Astrocyte of the hippocampus (primary cell): ENCODE measurements around the gene AGO4.
A peak's percentile ranks its signal among the peaks of the same experiment; 100 is the strongest.
"Not testable (repeated sequence)": the region's sequence is repeated elsewhere in the genome, so short reads cannot be mapped to it uniquely, and the experiment has no call there.

Experiments
- DNase-seq: peaks from one replicate; pipeline ENCODE4 v3.0.0; 2011; ENCODE audit warnings: low read depth, low spot score

AGO4 gene

DNA sequence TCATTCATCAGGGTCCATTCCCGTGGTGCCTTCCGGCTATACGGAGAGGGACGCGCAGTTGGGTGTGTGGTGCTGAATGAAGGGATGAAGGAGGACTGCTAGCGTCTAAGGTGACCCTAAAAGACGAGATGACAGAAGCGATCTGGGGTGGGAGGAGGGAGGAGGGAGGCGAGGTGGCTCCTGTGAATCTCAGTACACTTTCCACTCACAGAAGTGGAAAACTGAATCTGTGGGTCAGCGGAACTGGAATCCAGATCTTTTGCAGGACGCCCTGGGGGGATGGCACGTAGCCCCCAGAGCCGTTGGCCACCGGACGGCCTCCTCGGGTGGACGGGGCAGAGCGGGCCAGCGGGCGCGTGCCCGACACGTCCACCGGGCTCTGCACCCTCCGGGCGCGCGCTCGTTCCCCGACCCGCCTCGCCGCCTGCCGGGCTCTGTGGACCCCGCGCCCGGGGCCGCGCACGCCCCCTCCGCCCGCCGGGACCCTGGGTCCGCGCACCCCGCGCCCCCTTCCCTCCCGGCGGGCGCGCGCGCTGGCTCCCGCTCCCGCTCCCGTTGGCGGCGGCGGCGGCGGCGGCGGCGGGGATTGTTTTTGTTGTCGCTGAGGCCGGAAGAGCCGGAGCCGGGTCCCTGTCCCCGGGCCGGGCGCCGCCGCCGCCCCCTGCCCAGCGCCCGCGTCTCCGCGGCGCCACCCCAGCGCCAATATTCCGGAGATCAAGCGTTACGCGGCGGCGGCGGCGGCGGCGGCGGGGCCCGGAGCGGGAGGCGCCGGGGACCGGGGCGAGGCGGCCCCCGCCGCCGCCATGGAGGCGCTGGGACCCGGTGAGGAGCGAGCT, at the start of gene AGO4:
TSS of gene AGO4 (plus strand) at position 403 of the 836 bp plus-strand sequence. CDS start at position 804, 401 bp downstream.
- DNase-seq: peak; percentile 82

DNA sequence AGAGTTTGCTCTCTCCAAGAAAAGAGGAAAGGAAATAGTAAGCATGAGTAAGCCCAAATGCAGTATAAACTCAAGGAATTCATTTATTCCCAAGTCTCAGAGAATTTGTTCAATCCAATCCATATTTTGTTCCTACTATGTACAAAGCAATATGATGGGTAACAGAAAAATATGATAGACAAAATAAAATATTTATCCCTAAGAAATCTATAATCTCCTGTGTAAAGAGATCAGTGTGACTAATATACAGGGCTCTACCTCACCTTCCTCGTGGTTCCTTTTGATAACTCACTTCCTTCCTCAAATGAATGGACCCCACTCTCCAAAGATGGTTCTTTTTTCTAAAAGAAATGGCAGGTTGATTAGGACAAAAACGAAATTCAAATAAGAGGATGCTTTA, 45.7 kb upstream of the AGO4 start:
- no peak for DNase-seq

DNA sequence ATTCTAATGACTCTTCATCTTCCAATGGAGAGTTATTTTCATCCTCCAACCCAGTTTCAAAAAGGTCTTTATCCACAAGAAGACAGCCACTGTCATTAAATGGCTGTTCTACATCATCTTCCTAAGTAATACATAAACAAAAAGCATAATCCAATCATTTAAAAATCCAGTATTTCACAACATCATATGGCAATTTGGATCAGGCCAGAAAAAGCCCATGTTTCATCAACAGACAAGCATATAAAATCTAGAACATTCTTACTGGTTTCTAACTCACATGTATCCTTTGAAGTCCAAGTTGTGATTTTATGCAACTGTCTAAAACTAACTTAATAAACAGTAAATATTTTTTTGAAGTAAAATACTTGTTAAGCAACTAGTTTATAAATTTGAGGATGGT, 44.6 kb upstream of the AGO4 start:
- DNase-seq: no peak

DNA sequence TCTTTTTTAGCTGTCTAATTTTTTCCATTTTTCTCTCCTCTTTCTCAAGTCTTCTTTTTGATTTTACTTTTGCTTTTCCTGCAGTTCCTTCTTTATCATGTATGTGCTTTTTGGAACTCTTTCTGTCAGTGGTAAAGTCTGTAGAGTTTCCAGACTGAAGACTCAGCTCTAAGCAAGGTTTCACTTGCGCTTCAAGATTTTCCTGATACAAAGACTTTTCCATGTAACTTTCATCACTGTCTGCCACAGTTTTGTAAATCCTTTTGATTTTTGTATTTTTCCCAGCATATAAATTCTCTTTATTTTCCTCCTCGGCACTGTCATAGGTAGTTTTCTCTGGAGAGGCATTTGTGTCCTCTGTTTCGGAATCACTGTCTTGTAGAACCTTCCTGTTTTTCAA, 43.5 kb upstream of the AGO4 start:
- no peak for DNase-seq

DNA sequence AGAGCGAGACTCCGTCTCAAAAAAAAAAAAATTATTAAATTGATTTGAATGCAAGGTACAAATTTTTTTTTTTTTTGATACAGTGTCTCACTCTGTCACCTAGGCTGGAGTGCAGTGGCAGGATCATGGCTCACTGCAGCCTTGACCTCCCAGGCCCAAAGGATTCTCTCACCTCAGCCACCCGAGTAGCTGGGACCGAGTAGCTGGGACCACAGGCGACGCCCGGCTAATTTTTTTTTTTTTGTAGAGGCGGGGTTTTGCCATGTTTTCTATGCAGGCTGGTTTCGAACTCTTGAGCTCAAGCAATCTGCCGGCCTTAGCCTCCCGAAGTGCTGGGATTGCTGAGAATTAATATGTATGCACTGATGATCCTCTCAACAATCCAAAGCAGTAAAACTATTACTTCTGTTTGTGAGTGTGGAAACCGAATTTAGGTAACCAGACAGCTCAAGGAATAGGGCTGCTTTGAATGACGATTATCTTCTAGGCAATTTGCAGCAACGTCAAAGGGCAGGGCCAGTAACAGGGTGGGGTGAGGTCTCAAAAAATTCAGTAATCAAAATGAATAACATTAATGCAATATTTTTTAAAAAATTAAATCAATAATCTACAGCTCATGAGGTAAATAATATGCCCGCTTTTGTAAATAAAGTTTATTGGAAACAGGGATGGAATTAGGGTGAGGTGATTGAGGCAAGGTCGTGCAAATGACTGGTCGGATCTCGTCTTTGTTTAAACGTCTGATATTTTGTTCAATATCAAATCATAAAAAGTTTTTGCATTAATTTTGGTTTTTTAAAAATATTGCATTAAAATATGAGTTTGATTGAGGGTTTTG, 39.2 kb upstream of the AGO4 start:
- peak; percentile 7 for DNase-seq

DNA sequence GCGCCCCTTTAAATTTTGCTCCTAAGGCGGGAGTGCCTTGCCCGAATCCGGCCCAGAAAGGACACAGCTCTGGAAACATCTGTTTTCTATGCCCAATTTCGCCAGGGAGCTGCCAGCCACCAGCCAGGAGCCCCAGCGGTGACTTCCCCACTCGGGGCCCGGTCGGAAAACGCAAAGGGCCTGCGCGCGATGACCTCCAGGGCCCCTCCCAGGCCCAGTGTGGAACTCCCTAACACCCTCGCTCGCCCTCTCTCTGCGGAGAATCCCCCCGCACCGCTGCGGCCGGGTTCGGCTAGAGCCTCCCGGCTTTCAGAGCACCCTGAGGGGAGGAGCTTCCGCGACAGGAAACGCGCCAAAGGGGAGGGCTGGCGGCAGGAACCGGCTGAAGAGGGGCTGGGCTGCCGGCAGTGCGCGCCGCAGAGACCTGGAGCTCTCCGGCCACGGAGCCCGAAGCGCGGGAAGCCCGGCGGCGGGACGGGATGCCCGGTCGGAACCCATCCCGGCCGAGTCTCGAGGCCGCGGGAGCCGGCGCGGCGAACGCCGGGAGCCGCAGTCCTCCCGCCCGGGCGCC, 38.5 kb upstream of the AGO4 start:
- peak; percentile 95 for DNase-seq

DNA sequence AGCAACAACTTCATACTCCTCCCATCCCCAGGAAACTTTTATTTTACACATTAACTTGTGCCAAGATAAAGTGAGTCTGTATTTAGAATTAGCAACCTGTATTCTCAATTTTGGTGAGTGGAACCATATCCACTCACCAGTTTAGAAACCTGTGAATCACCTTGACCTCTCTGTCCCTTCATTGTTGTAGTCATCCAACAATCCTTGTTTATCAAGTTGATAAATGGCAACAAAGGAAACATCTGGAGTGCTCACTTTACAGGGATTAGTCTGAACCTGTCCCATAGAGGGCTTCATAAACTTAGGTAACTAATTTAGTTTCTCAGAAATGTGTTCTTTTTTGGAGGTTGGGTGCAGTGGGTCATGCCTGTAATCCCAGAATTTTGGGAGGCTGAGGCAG, 34.1 kb upstream of the AGO4 start:
- no peak for DNase-seq

DNA sequence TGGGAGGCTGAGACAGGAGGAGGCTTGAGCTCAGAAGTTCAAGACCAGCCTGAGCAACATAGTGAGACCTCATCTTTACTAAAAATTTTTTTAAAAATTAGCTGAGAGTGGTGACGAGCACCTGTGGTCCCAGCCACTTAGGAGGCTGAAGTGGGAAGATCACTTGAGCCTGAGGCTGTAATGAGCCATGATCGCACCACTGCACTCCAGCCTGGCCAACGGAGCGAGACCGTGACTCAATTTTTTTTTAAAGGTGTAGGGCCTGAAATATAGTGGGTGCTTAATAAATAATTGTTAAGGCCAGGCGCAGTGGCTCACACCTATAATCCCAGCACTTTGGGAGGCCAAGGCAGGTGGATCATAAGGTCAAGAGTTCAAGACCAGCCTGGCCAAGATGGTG, 31.6 kb upstream of the AGO4 start:
- not testable (repeated sequence) for DNase-seq

DNA sequence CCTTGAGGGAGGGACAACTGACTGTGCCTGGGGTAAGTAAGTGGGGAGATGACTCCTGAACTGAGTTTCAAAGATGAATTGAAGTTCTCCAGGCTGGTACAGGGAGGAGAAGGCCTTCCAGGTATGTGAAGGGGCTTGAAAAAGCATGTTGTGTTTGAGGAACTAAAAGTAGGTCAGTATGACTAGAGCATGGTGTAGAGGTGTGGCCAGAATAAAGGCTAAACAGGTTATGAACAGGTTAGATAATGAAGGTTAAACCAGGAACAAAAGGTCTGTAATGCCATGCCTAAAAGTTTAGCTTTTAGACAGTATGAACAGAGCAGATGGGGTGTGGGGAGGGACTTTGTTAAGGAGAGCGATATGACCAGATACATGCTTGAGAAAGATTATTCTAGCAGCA, 30.7 kb upstream of the AGO4 start:
- no peak for DNase-seq

DNA sequence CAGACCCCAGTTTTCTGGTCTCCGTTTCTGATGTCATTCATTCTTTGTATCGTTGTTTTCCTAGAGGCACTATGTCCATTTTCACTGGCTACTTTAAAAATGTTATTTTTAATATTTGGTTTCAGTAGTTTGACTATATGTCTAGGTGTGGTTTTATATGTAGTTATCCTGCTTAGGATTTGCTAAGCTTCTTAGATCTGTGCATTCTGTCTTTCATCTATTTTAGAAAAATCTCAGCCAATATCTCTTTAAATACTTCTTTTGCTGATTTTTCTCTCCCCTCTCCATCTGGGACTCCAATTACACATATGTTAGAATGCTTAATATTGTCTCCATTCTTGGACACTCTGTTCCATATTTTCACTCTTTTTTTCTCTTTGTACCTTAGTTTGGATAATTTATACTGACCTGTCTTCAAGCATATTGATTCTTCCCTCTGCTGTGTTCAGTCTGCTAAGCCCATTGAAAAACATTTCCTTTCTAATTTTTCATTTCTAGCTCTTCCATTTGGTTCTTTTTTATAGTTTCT, 24.7 kb upstream of the AGO4 start:
- DNase-seq: no peak

DNA sequence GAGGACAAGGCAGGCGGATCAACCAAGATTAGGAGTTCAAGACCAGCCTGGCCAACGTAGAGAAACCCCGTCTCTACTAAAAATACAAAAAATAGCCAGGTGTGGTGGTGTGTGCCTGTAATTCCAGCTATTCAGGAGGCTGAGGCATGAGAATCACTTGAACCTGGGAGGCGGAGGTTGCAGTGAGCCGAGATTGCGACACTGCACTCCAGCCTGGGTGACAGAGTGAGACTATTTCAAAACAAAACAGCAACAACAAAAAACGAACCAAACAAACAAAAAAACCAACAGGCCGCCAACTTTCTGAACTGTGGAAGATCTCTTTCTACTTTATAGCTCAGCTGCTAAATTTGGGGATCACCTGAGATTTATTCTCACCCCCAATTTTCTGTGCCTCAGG, 23.5 kb upstream of the AGO4 start:
- DNase-seq: not testable (repeated sequence)

DNA sequence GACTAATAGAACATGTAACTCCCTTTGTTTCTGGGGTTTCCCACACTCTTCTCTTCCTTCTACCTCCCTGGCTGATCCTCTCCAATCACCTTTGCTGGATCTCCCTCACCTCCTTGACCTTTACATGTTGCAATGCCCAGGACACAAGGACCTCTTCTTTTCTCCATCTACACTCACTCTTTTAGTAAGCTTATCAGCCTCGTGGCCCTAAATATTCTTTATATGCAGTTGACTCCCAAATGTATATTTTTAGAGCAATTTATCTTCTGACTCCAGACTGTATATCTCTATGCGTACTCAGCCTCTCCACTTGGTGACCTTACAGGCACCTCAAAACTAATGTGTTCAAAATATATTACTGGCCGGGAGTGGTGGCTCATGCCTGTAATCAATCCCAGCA, 19.7 kb upstream of the AGO4 start:
- no peak for DNase-seq

DNA sequence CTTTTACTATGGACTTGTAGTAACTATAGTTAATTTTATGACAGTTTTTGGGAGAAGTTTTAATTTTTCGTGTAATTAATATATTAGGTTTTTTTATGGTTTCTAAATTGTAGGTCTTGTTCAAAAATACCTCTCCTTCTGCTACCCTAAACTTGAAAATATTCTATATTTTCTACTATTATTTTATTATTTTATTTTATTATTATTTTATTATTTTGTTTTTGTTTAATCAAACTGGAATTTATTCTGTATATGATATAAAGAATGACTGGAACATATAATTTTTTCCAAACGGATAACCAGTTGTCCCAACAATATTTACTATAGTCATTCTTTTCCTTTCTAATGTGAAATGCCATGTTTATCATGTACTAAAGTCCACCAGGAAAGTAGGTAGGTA, 17.1 kb upstream of the AGO4 start:
- DNase-seq: no peak

DNA sequence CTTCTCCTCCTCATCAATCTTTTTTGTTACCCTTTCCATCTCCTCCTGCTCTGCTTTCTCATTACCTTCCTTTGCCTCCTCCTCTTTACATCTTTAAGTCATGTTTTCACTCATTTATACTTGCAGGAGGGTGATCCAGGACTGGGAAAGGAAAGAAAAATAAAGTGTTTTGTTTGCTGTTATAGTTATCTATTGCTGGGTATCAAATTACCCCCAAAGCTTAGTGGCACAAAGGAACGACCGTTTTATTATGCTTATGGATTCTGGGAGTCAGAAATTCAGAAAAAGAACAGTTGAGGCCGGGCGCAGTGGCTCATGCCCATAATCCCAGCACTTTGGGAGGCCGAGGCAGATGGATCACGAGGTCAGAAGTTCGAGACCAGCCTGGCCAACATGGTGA, 12.5 kb upstream of the AGO4 start:
- no peak for DNase-seq

DNA sequence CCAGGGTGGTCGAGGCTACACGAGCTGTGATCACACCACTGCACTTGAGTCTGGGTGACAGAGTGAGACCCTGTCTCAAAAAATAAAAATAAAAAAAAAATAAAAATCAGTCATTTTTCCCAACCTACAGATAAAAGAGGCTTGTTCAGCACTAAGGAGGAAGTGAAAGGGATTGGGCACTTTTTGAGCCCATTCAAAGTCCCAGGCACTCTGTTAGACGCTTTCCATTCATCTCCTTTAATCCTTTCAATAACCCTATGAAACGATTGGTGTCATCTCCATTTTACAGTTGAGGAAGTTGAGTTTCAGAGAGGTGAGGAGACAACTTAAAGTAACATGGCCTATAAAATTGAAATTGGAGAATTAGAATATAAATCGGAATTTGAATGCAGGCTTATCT, 10.4 kb upstream of the AGO4 start:
- no peak for DNase-seq

DNA sequence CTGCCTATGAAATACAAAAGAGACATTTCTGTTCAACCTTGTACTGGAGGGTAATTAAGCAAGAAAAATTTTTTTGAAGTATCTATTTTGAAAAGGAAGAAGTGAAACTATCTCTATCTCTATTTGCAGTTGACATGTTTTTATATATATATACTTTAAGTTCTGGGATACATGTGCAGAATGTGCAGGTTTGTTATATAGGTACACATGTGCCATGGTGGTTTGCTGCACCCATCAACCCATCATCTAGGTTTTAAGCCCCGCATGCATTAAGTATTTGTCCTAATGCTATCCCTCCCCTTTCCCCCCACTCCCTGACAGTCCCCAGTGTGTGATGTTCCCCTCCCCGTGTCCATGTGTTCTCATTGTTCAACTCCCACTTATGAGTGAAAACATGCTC, 9.8 kb upstream of the AGO4 start:
- not testable (repeated sequence) for DNase-seq

DNA sequence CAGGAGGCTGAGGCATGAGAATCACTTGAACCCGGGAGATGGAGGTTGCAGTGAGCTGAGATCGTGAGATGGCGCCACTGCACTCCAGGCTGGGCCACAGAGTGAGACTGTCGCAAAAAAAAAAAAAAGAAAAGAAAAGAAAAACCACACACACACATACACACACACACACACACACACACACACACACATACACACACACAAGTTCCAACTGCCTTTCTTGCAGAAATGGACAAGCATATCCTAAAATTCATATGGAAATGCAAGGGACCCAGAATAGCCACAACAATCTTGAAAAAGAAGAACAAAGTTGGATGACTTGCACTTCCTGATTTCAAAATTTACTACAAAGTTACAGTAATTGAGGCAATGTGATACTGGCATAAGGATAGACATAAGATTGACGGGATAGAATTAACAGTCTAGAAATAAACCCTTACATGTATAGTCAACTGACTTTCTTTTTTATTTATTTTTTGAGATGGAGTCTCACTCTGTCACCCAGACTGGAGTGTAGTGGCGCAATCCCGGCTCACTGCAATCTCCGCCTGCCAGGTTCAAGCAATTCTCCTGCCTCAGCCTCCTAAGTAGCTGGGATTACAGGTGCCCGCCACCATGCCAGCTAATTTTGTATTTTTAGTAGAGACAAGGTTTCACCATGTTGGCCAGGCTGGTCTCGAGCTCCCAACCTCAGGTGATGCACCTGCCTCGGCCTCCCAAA, 7.5 kb upstream of the AGO4 start:
- not testable (repeated sequence) for DNase-seq

DNA sequence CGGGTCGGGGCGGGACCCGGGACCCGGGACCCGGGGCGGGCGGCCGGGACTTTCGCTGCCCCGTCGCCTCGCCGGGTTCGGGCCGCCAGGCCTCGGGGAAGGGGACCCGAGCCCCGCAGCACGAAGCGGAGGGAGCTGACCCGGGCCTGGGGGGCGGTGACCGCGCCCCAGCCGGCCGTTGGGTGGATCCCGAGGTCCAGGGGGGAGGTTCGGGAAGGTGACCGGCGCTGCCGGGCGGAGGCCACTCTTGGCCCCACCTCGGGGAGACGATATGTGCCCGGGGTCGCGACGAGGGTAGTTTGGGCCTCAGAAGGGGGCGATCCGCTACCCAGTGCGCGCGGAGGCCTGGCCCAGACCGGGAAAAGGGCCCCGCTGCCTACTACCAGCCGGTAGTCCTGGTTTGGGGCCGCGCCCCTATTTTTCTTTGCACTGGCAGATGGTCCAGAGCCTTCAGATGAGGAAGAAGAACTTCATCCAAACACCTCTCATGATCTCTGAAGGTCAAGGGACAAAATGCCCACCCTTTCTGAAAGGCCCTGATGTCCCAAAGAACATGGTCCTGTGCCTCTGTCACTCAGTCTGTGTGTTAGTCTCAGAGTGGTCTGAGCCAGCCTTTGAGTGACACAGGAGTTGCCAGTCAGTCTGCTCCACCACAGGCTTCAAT, 766 bp downstream of the AGO4 start:
- DNase-seq: peak; percentile 55

DNA sequence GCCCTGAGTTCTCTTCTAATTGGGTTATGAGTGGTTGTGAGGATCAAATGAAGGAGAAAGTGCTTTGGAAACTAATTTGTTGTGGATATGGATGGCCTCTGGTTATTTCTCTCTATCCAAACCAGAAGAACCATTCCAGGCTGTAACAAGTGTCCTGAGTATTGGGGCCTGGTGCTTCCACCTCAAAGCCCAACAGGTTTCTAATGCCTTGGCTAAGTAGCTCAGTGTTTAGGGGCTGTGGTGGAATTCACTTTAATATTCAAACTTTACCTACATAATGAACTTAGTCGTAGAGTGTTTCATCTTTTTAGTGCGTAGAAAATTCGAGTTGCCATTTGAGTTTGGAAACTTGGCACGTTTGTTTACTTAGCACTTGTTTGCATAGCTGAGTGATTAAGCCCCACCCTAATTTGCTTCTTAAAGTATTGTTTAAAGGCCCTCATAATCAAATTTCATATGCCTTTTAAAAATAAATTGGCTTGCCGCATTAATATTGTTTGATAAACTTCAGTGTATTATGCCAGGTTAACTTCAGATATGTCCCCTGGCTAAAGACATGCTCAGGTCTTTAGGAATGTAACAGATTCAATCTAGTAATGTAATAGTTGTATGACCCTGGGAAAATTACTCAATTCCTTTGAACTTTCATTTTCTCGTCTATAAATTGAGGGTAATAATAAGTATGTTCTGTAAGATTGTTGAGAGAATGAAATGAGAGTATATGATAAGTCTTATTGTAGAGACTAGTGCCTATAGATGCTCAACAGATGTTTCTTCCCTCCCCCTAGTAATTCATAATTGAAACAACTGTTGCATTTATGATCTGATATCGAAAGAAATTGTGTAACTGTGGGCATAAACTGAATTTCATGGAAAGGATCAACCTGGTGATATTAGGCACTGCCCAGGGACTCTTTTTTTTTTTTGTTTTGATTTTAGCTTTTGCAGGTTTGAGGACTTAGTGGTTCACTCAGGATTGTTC, 1.6 kb downstream of the AGO4 start:
- peak; percentile 2 for DNase-seq
